GM18517 (cell line): ENCODE data around the gene RAD51B.

Experiments used
- ATAC-seq: cut with Tn5 transposase; IDR thresholded peaks from one replicate; pipeline ENCODE4 v1.9.1; 2021; ENCODE audit warnings: mild to moderate bottlenecking, moderate library complexity; ENCODE audit not compliant: unreplicated experiment

The RAD51B gene

GRCh38 chr14:68446243-68447040 lies 626.9 kb downstream of the RAD51B start:
- no peak for ATAC-seq

- no peak for ATAC-seq
These were observed 628.1 kb downstream of the RAD51B start for GRCh38 chr14:68447581-68448251.

- no peak for ATAC-seq
These were observed 628.8 kb downstream of the RAD51B start for GRCh38 chr14:68448252-68448902.

DNA sequence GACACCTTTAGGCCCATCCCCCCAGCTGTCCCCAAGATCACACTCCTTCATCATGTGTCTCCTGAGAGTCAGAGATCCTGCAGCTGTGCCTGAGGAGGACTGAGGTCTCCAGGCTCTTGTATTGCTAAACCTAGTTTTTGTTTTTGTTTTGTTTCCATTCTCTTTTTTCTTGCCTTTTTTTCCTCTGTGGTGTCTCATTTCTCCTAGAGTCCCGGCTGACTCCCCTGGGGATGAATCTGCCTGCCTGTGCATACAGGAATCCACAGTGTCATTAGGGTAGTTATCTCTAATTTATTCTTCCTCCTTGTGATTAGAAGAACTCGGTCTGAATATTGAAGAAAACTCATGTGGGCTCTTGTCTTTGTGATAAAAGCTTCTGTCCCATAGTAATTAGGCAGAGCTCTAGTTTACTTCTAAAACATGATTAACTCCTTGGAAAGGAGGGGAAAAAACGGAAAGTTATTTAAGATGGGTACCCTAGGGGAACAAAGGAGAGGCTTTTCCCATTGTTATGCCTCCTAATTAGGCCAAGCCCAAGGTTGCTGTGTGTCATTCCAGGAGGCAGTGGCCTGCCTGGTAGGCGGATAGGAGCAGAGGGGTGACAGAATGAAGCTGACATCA lies 630.1 kb downstream of the RAD51B start:
- ATAC-seq: no peak

DNA sequence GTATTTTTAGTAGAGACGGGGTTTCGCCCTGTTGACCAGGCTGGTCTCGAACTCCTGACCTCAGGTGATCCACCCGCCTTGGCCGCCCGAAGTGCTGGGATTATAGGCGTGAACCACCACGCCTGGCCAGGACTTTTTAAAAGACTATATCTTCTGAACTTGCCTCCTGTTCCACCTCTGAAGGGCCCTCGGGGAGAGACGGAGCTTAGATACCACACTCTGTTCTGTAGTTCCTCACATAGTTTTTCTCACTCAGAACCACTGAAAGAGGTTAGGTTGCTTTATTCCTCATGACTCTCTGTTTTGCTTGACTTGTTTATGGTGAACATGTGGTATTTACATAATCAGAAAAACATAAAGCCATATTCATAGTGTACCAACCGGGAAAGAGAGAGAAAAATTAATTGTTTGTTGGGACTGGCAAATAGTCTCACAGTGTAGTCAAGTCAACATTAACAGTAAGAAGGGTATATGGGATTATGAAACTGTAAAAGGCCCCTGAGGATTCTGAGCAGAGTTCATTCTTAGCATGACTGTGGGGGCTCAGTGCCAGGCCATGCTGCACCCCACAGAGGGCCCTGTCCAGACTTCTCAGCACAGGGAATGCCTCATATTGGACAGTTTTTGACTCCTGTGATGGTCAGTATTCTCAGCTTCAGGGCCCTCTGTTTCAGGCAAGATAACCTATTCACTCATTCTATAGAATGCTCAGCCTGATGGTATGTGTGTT lies 631.0 kb downstream of the RAD51B start:
- no peak for ATAC-seq

- ATAC-seq: no peak
These were observed 632.3 kb downstream of the RAD51B start for GRCh38 chr14:68451696-68452373.

- no peak for ATAC-seq
These were observed 638.7 kb downstream of the RAD51B start for GRCh38 chr14:68458253-68458652.

- ATAC-seq: no peak
These were observed 639.4 kb downstream of the RAD51B start for GRCh38 chr14:68458840-68459469.

- no peak for ATAC-seq
These were observed 640.0 kb downstream of the RAD51B start for GRCh38 chr14:68459480-68460136.

DNA sequence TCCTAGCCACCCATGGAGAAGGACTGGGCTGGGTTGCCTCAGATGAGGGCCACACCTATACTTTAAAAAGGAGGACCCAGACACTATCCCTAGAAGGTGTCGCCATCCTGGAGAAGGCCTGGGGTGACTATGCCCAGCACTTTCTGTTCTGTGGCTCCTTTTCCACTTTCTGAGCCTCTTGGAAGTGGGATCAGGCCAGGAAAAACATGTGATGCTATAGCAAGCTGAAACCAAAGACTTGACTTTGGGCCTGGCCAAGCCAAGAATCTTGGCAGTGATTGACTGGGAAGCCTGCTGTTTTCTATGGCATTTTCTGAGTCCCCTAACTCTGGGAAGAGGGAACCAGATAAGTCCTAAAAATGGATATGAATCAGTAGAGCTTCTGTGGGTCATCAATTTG lies 641.0 kb downstream of the RAD51B start:
- no peak for ATAC-seq

DNA sequence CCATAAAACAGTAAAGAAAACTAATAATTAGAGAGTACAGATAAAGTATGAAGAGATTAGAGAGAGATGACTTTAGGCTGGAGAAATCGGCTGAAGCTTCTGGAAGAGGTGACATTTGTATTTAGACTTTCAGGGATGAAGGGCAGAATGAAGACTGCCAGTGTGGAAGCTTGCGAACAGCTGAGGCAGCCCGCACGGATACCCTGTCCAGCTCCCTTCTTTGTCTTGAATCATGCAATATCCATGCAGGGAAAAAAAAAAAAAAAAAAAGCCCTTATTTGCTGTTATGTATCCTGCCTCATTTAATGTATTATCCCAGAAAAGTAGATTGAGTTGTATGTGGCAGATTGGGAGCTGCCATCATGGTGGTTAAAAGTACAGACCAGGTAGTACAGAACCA lies 641.5 kb downstream of the RAD51B start:
- no peak for ATAC-seq

GRCh38 chr14:68462683-68463082 lies 643.1 kb downstream of the RAD51B start:
- ATAC-seq: no peak

DNA sequence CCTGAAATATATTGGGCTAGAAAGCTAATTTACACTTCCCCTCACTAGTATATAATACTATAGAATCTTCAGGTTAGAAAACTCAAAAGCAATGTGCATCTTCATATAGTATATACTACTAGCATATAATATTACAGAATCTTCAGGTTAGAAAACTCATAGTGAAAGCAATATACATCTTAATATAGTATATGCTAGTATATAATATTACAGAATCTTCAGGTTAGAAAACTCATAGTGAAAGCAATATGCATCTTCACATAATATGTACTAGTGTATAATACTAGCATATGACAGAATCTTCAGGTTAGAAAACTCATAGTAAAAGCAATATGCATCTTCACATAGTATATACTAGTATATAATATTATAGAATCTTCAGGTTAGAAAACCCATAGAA lies 643.7 kb downstream of the RAD51B start:
- ATAC-seq: no peak

GRCh38 chr14:68463705-68464374 lies 644.3 kb downstream of the RAD51B start:
- ATAC-seq: no peak

DNA sequence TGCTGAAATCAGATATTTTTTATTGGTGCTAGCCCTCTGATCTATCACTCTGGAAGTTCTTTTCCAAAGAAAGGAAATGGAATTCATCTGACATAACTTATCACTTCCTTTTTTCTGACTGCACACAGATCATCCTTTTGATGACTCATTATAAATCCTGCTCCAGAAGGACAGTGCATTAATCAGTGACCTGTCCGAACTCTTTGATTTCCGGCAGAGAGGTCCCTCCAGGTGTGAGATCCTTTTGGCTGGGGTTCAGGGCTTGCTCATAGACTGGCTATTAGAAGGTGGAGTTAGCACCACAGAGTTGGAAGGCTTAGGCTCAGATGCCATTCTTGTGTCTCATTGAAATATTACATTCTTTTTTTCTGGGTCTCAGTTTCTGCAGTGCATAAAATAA lies 645.1 kb downstream of the RAD51B start:
- no peak for ATAC-seq

DNA sequence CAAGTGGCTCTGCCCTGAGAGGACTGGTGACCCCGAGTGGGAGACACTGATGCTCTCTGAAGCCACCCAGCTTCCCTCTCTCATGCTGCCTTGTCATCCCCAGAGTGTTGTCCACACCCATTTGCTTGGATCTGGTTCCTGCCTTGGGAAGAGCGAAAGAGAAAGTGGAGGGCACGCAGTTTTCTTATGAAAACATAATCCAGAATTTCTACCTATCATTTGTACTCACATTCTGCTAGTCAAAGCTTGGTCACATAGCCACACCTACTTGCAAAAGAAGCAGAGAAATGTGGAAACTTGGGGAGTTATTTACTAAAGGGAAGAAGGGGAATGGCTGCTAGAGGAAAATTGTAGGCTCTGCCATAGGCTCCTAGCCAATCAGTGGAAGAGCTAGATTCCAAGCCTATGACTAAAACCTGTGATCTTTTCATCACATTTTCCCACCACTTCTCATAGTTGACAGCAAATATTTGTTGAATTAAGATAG lies 647.0 kb downstream of the RAD51B start:
- ATAC-seq: no peak

DNA sequence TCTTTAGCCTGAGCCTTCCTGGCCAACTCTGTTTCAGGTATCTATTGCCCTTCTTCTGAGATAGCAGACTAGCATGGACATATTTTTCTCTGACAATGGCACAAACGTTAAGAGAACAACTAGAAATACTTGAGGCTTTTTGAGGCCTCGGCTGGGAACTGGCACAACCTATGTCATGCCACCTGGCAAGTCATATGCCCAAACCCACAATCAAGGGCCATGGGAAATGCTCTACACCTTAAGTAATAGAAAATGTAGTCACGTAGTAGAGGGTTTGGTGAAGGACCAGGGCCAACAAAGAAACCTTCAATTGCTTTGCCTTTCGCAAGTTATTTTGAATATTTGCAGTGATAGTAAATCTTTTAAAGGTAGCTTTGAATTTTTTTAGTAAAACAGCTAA lies 647.8 kb downstream of the RAD51B start:
- ATAC-seq: no peak

- no peak for ATAC-seq
These were observed 649.0 kb downstream of the RAD51B start for GRCh38 chr14:68468437-68469207.
